AG08395 (cell line): Measurements from ENCODE around the gene PRDM16.
"Not testable (repeated sequence)": the region's sequence is repeated elsewhere in the genome, so short reads cannot be mapped to it uniquely, and the experiment has no call there.

Experiments used
- DNase-seq: peaks from one replicate; pipeline ENCODE4 v3.0.0; 2012; ENCODE audit warnings: mixed read lengths, low spot score

Gene PRDM16

GRCh38 chr1:3162322-3162882, 93.4 kb downstream of the PRDM16 start:
- DNase-seq = no peak

- no peak for DNase-seq
Observed at GRCh38 chr1:3163356-3163755, 94.4 kb downstream of the PRDM16 start.

GRCh38 chr1:3164671-3165070, 95.7 kb downstream of the PRDM16 start:
- DNase-seq = no peak

- not testable (repeated sequence) for DNase-seq
Observed at GRCh38 chr1:3165189-3165588, 96.2 kb downstream of the PRDM16 start.

GRCh38 chr1:3166206-3166918, 97.4 kb downstream of the PRDM16 start:
- no peak for DNase-seq

- no peak for DNase-seq
Observed at GRCh38 chr1:3167255-3167654, 98.3 kb downstream of the PRDM16 start.

- no peak for DNase-seq
Observed at GRCh38 chr1:3168678-3169077, 99.7 kb downstream of the PRDM16 start.

- no peak for DNase-seq
Observed at GRCh38 chr1:3169665-3170356, 100.8 kb downstream of the PRDM16 start.

- DNase-seq = peak; percentile 58
Observed at GRCh38 chr1:3170561-3171453, 101.8 kb downstream of the PRDM16 start.

GRCh38 chr1:3171761-3172160, 102.8 kb downstream of the PRDM16 start:
- DNase-seq = no peak

- no peak for DNase-seq
Observed at GRCh38 chr1:3172431-3173380, 103.7 kb downstream of the PRDM16 start.

GRCh38 chr1:3173381-3173980, 104.5 kb downstream of the PRDM16 start:
- no peak for DNase-seq

GRCh38 chr1:3174487-3175247, 105.7 kb downstream of the PRDM16 start:
- peak; percentile 69 for DNase-seq

- no peak for DNase-seq
Observed at GRCh38 chr1:3175486-3175885, 106.5 kb downstream of the PRDM16 start.

- no peak for DNase-seq
Observed at GRCh38 chr1:3176028-3176427, 107.0 kb downstream of the PRDM16 start.

- no peak for DNase-seq
Observed at GRCh38 chr1:3176820-3177219, 107.8 kb downstream of the PRDM16 start.

GRCh38 chr1:3178279-3178678, 109.3 kb downstream of the PRDM16 start:
- no peak for DNase-seq

- DNase-seq = no peak
Observed at GRCh38 chr1:3179471-3179870, 110.5 kb downstream of the PRDM16 start.

GRCh38 chr1:3180915-3181314, 111.9 kb downstream of the PRDM16 start:
- no peak for DNase-seq

GRCh38 chr1:3181956-3182355, 113.0 kb downstream of the PRDM16 start:
- no peak for DNase-seq
